HCT116 (cell line): ENCODE results near the gene HBE1. TPM values are rescaled to one million over a fixed set of nuclear protein-coding genes. Genes with fewer than 3 reads are reported as not detected.
"Not testable (repeated sequence)": the region's sequence is repeated elsewhere in the genome, so short reads cannot be mapped to it uniquely, and the experiment has no call there.

ENCODE experiments used
- ATAC-seq: fragments of 200-7000 bp; cut with Tn5 transposase; 2 replicates; pipeline ENCODE4 v1.9.1; 2020; ENCODE audit warnings: mild to moderate bottlenecking, moderate library complexity
- BruUV-seq: library from RNA; stranded (reverse); fragments of 400-500 nt; replicated peaks from 2 replicates; lab custom pipeline; 2021; lab: Mats Ljungman, UMichigan
- CTCF ChIA-PET: fragments of 300-600 bp; sonication (Branson Sonifier 250); formaldehyde crosslinking; loops from one replicate; lab custom pipeline; 2021; ENCODE audit warnings: antibody characterized with exemption; lab: Charles Lee
- POLR2A ChIA-PET: fragments of 300-600, 350-600 bp; sonication (Branson Sonifier 250); formaldehyde crosslinking; loops from one replicate; lab custom pipeline; 2021; ENCODE audit warnings: antibody characterized with exemption; lab: Charles Lee
- RAD21 ChIA-PET, 2 experiments: fragments of 300-600 bp; sonication (Branson Sonifier 250); formaldehyde crosslinking; loops; one replicate each; lab custom pipeline; 2023; ENCODE audit warnings: low total read pairs in 2 of 2; ENCODE audit not compliant: uncharacterized antibody in 2 of 2, unreplicated experiment in 2 of 2, low non-redundant PET in 1 of 2; lab: Charles Lee
- DNase-seq: peaks from one replicate; pipeline ENCODE4 v3.0.0-alpha.2; 2010; ENCODE audit warnings: low read depth, low spot score
- H2AFZ ChIP-seq: fragments of 200-600 bp; shearing (Covaris generic), sonication (generic); 2 replicates; pipeline ENCODE4 v1.6.1; 2017; ENCODE audit warnings: low read depth, mixed run types, mixed read lengths, antibody characterized with exemption, low read length; ENCODE audit not compliant: poor library complexity, severe bottlenecking
- H3K27ac ChIP-seq: 2 replicates; pipeline ENCODE4 v1.5.1; 2012; ENCODE audit warnings: low read depth, low read length
- H3K27me3 ChIP-seq: fragments of 200-600 bp; sonication (generic); 2 replicates; pipeline ENCODE4 v1.6.1; 2016; ENCODE audit warnings: mixed run types, low read length, mixed read lengths; ENCODE audit not compliant: insufficient read depth
- H3K36me3 ChIP-seq, 2 experiments: fragments of 200-500 bp in 1 of 2; fragments of 200-600 bp in 1 of 2; sonication (Bioruptor generic) in 1 of 2; sonication (generic) in 1 of 2; 2 replicates each; pipeline versions ENCODE4 v1.5.1 to v1.6.1; 2014 to 2016; ENCODE audit warnings: low read length in 2 of 2, inconsistent platforms in 1 of 2, mixed read lengths in 1 of 2, mixed run types in 1 of 2; ENCODE audit not compliant: insufficient read depth in 2 of 2, control insufficient read depth in 1 of 2
- H3K4me1 ChIP-seq, 2 experiments: fragments of 200-600 bp in 1 of 2; sonication (generic) in 1 of 2; 2 replicates each; pipeline versions ENCODE4 v1.5.1 to v1.6.1; 2012 to 2017; ENCODE audit warnings: low read length in 2 of 2, inconsistent platforms in 1 of 2, mild to moderate bottlenecking in 1 of 2, mixed read lengths in 1 of 2, mixed run types in 1 of 2, moderate library complexity in 1 of 2; ENCODE audit not compliant: insufficient read depth in 2 of 2, control insufficient read depth in 1 of 2
- H3K4me2 ChIP-seq: fragments of 200-600 bp; sonication (generic); 2 replicates; pipeline ENCODE4 v1.6.1; 2017; ENCODE audit warnings: mixed run types, low read length, mixed read lengths
- H3K4me3 ChIP-seq, 2 experiments: fragments of 200-600 bp in 1 of 2; sonication (generic) in 1 of 2; replicated peaks in 1 of 2; 2 replicates each; pipeline ENCODE4 v1.5.1; 2011 to 2016; ENCODE audit warnings: low read length in 2 of 2, control low read depth in 1 of 2, low read depth in 1 of 2, mild to moderate bottlenecking in 1 of 2, mixed read lengths in 1 of 2, mixed run types in 1 of 2
- H3K79me2 ChIP-seq: fragments of 200-600 bp; sonication (generic); 2 replicates; pipeline ENCODE4 v1.6.1; 2017; ENCODE audit warnings: mild to moderate bottlenecking, mixed run types, low read length, moderate library complexity, mixed read lengths; ENCODE audit not compliant: insufficient read depth
- H3K9ac ChIP-seq: fragments of 200-600 bp; sonication (generic); 2 replicates; pipeline ENCODE4 v1.6.1; 2016; ENCODE audit warnings: low read length, mixed read lengths
- H3K9me2 ChIP-seq: fragments of 200-600 bp; sonication (generic), shearing (Covaris generic); 2 replicates; pipeline ENCODE4 v1.6.1; 2017; ENCODE audit warnings: mixed run types, mild to moderate bottlenecking, moderate library complexity; ENCODE audit not compliant: insufficient read depth
- H3K9me3 ChIP-seq, 2 experiments: fragments of 200-500 bp in 1 of 2; fragments of 200-600 bp in 1 of 2; sonication (Bioruptor generic) in 1 of 2; sonication (generic) in 1 of 2; 2 replicates each; pipeline ENCODE4 v1.6.1; 2014 to 2017; ENCODE audit warnings: low read length in 2 of 2, mixed read lengths in 2 of 2, inconsistent platforms in 1 of 2, low read depth in 1 of 2, mild to moderate bottlenecking in 1 of 2, mixed run types in 1 of 2, moderate library complexity in 1 of 2; ENCODE audit not compliant: control insufficient read depth in 1 of 2, insufficient read depth in 1 of 2
- H4K20me1 ChIP-seq: fragments of 200-600 bp; sonication (generic), shearing (Covaris generic); 2 replicates; pipeline ENCODE4 v1.6.1; 2017; ENCODE audit warnings: mixed run types, mild to moderate bottlenecking, moderate library complexity; ENCODE audit not compliant: insufficient read depth
- intact Hi-C: fragments of 100-400 bp; cut with micrococcal nuclease; formaldehyde crosslinking; loops from 2 replicates; pipeline ENCODE4 v1.10.0; 2022
- total RNA-seq: library from RNA; stranded (reverse); gene quantifications from one replicate; pipeline ENCODE4 v1.2.1, GENCODE V29; 2021; ENCODE audit not compliant: unreplicated experiment

HBE1 gene
- total RNA-seq, 1 experiment from 2014 or later = 212 TPM

DNA sequence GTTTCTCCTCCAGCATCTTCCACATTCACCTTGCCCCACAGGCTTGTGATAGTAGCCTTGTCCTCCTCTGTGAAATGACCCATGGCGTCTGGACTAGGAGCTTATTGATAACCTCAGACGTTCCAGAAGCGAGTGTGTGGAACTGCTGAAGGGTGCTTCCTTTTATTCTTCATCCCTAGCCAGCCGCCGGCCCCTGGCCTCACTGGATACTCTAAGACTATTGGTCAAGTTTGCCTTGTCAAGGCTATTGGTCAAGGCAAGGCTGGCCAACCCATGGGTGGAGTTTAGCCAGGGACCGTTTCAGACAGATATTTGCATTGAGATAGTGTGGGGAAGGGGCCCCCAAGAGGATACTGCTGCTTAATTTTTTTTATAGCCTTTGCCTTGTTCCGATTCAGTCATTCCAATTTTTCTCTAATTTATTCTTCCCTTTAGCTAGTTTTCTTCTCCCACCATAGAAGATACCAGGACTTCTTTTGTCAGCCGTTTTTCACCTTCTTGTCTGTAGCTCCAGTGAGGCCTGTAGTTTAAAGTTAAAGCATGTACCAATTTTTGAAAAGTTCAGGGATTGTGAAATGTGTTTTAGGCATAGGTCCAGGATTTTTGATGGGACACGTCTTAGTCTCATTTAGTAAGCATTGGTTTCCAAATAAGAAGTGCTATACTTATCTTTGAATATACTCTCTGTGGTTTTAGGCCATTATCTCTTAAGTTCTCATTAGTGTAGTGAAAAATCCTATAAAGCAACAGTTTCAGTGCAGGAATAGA, 14.9 kb downstream of the HBE1 start, which contains the start of gene HBG2:
TSS of gene HBG2 (minus strand) at position 136 of the 768 bp plus-strand sequence. CDS start at position 83, 53 bp downstream.
- CTCF ChIA-PET, BruUV-seq, H3K9me3 ChIP-seq, DNase-seq, H3K4me2 ChIP-seq, intact Hi-C loops, ATAC-seq, H3K79me2 ChIP-seq, H3K9me2 ChIP-seq, H3K9ac ChIP-seq, H3K4me1 ChIP-seq, RAD21 ChIA-PET, H4K20me1 ChIP-seq, H2AFZ ChIP-seq, H3K36me3 ChIP-seq, H3K4me3 ChIP-seq, POLR2A ChIA-PET, H3K27ac ChIP-seq: not testable (repeated sequence)
- H3K27me3 ChIP-seq = peaks cover 13% of the 10 kb centered on the region; the same call in 1 of the 2 replicates

- H2AFZ ChIP-seq, CTCF ChIA-PET, BruUV-seq, RAD21 ChIA-PET, H3K9me3 ChIP-seq, intact Hi-C loops, H3K4me2 ChIP-seq, POLR2A ChIA-PET, ATAC-seq, H3K36me3 ChIP-seq, H3K9ac ChIP-seq, H4K20me1 ChIP-seq, H3K9me2 ChIP-seq, H3K27ac ChIP-seq, DNase-seq, H3K4me3 ChIP-seq, H3K4me1 ChIP-seq, H3K79me2 ChIP-seq: not testable (repeated sequence)
- H3K27me3 ChIP-seq = peaks cover 13% of the 10 kb centered on the region; the same call in 1 of the 2 replicates
Observed at GRCh38 chr11:5254023-5254422, 15.7 kb downstream of the HBE1 start.

- H3K9ac ChIP-seq, H3K4me2 ChIP-seq, RAD21 ChIA-PET, H3K9me3 ChIP-seq, intact Hi-C loops, DNase-seq, H3K27ac ChIP-seq, H3K4me1 ChIP-seq, CTCF ChIA-PET, H3K79me2 ChIP-seq, H4K20me1 ChIP-seq, H3K9me2 ChIP-seq, BruUV-seq, H3K36me3 ChIP-seq, H2AFZ ChIP-seq, H3K4me3 ChIP-seq, ATAC-seq, POLR2A ChIA-PET: not testable (repeated sequence)
- peaks cover 13% of the 10 kb centered on the region; the same call in 1 of the 2 replicates for H3K27me3 ChIP-seq
Observed at GRCh38 chr11:5253440-5253839, 16.3 kb downstream of the HBE1 start.
